RKO (cell line): Measurements from ENCODE around the gene ARFGEF2.
"Not testable (repeated sequence)": the region's sequence is repeated elsewhere in the genome, so short reads cannot be mapped to it uniquely, and the experiment has no call there.

Experiments used
- DNase-seq: peaks from one replicate; pipeline ENCODE4 v3.0.0-alpha.2; 2016; ENCODE audit warnings: low spot score

Gene ARFGEF2

DNA sequence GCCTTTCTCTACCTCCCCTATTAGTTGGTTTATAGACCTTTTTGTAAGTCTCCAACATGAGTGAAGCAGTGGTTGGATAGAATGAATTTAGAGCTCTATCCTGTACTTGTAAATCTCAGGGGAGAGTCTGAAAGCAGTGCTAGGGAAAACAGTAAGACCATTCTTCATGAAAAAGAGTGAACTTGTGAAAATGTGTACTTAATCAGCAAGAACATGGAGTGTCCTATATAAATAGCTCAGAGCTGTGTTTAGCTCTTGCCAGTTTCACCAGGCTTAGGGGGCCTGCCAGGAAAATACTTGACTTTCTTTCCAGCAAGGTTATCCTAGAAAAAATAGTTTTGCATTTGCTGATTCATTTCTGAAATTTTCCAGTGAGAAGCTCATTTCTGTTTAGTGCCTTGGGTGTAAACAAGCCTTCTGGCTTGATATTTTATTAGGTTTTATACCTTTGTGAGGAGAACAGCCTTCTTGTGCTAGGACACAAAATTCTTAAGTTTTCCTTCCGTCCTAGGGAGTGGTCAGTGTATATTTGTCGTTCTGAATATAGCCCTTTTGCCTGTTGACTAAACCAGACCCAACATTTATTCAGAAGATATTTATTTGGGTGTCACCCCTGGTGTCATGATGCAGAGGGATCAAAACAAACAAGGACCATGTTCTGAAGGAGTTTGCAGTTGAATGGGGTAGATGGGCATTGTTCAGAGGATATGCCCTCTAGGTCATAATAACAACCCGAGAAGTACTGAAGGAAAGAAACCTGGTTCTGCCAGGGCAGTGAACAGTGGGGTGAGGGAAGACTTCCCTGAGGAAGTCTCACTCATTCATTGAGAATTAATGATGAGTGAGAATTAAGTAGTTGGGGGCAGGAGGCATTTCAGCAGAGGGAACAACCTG is 7.6 kb downstream of the ARFGEF2 start:
- no peak for DNase-seq

DNA sequence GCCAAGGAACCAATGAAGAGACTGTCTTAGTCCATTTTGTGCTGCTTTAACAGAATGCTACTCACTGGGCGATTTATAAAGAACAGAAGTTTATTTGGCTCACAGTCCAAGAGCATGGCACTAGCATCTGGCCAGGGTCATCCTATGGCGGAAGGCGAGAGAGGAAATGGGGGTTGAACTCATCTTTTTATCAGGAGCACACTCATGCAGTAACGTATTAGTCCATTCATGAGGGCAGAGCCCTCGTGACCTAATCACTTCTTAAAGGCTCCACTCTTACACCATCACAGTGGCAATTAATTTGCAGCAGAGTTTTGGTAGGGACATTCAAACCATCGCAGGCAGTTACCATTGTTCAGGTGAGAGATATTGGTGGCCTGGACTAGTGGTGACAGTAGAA is 8.5 kb downstream of the ARFGEF2 start:
- DNase-seq: no peak

DNA sequence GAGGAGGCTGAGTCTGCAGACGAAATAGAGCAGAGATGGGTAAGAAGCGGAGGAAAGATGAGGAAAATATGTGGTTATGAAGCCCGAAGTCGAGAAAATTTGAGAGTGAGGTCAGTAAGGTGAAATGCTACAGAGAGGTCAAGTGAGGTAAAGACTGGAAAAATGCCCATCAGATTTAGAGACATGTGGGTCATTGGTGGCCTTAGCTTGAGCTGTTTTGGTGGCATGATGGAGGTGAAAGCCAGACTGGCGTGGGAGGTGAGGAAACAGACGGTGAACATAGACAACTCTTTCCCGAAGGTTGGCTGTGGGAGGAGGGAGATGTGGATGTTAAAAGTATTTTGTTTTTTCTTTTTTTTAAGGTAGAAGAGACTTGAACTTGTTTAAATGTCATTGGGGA is 9.4 kb downstream of the ARFGEF2 start:
- no peak for DNase-seq

DNA sequence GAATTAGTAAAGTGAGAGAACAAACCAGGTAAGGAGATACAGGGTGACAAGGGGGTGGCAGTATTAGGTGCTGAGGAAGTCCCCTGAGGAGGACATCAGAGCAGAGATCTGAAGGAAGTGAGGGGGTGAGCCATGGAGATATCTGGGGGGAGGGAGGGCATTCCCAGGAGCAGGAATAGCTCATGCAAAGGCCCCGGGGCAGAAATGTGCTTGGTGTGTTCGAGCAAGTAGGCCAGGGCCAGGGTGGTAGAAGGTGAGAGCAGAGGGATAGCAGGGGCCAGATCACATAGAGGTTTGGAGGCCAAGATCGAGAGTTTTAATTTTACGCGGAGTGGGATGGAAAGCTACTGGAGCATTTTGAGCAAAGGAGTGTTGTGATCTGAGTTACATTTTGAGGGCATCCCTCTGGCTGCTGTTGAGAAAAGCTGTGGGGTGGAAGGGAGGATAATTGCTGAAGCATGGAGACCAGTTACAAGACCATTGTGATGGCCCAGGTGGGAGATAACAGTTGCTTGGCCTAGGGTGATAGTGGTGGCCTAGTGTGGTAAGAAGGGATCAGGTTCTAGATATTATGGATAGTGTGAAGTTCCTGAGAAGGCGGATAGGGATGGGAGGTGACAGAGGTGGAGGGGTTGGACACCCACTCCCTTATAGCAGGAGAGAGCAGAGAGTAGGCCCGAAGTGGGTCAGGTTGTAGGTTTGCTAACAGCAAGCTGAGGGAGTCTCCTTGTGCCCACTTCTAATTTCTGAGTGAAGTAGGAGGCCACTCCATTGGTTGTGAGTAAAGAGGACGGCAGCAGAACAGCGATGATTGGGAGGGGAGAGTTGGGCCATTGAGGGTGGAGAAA is 10.2 kb downstream of the ARFGEF2 start:
- DNase-seq: no peak

DNA sequence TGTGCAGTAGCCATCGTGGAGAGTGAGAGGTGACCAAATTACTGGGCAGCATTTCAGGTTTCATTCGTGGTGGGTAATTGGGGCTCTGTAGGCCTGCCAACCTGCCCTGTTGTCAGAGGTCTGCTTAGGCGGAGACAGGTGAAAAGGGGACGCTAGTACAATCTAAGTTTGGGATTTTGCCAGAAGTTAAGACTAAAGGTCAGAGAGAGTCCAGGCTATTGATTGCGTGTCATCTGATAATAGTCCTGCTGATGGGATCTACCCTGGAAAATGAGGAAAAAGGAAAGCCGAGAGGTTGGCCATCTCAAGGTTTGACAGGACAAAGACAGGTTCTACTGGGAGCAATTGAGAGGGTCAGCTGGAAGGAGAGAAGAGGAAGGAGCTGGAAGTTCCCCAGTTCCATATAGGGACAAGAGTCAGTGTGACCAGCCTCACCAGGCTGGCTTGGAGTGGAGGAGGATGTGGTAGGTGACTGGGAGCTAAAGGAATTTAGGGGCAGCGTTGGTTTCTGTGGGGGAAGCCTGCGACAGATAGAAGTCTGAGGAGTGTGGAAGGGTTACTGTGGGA is 10.9 kb downstream of the ARFGEF2 start:
- DNase-seq: no peak

DNA sequence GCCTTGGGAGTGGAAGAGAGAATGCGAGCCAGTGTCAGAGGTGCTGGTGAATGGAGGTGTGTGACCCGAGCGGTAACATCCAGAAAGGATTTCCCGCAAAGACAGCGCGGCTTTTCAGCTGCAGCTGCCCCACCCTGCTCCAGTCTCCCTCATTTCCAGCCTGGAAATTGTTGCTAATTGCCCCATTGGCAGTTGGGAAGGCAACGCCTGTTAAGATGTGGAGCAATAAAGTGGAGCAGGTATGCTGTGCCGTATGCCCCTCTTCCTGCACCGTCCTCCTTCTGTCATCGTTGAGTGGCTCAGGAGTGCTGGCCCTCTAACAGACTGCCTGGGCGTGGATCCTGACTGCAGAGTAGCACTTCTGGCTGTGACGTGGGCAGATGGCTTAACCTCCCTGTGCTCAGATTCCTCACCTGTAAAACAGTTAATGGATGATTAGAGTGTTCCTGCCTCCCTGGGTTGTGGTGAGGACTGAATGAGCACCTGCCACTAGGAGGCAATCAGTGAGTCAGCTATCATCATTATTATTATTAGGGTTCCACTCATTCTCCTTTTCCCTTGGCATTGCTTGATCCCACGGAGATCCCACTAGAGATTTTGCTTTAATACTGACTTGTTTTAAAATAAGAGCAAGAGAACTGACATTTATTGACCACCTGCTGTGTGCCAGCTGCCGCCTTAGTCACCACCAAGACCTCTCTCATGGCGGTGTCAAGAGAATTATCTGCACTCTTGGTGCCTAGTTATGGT is 11.7 kb downstream of the ARFGEF2 start:
- no peak for DNase-seq

DNA sequence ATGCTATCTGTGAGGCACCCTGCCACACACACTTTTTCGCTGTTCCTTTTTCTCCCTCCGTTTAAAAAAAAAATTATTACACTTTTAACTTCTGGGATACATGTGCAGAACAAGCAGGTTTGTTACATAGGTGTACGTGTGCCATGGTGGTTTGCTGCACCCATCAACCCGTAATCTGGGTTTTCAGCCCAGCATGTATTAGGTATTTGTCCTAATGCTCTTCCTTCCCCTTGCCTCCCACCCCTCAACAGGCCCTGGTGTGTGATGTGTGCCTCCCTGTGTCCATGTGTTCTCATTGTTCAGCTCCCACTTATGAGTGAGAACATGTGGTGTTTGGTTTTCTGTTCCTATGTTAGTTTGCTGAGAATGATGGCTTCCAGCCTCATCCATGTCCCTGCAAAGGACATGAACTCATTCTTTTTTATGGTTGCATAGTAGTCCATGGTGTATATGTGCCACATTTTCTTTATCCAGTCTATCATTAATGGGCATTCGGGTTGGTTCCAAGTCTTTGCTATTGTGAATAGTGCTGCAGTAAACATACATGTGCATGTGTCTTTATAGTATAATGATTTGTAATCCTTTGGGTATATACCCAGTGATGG is 12.9 kb downstream of the ARFGEF2 start:
- DNase-seq: not testable (repeated sequence)

DNA sequence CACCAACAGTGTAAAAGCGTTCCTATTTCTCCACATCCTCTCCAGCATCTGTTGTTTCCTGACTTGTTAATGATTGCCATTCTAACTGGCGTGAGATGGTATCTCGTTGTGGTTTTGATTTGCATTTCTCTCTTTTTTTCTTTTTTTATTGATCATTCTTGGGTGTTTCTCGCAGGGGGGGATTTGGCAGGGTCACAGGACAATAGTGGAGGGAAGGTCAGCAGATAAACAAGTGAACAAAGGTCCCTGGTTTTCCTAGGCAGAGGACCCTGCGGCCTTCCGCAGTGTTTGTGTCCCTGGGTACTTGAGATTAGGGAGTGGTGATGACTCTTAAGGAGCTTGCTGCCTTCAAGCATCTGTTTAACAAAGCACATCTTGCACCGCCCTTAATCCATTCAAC is 13.5 kb downstream of the ARFGEF2 start:
- not testable (repeated sequence) for DNase-seq

DNA sequence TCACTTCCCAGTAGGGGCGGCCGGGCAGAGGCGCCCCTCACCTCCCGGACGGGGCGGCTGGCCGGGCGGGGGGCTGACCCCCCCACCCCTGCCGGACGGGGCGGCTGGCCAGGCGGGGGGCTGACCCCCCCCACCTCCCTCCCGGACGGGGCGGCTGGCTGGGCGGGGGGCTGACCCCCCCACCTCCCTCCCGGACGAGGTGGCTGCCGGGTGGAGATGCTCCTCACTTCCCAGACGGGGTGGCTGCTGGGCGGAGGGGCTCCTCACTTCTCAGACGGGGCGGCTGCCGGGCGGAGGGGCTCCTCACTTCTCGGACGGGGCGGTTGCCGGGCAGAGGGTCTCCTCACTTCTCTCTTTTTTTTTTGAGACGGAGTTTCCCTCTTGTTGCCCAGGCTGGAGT is 14.7 kb downstream of the ARFGEF2 start:
- not testable (repeated sequence) for DNase-seq

DNA sequence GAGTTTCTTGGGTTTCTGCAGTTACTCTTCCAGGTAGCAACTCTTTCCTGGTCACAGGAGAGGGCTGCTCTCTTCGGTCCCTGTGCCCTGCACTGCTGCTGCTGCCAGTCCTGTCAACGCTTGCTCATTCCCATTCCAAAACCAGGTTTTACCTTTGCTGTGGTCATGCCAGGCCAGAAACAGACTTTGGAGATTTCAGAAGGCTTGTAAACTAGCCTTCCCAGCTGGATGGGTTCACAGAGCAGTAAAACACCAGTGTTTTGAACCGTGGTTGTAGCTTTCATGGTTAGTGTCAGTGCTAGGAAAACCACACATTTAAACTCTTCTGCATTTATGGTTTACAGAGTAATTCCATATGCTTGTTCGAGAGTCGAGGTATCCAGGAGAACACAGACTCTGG is 16.2 kb downstream of the ARFGEF2 start:
- no peak for DNase-seq

DNA sequence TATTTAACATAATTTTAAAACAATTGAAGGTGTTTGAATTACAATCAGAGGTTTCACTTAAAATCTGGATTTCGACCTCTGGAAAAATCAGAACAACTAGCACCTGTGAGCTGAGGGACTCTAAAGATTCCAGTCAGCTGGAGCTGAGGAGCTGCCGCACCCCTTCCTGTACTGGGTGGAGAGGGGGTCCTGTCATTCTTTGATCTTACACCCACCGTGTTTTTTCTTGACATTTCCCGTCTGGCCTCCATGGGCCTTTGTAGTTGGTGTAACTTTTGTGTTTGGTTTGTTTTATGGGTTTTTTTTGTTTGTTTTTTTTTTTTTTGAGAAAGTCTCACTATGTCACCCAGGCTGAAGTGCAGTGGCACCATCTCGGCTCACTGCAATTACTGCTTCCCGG is 17.2 kb downstream of the ARFGEF2 start:
- DNase-seq: no peak

DNA sequence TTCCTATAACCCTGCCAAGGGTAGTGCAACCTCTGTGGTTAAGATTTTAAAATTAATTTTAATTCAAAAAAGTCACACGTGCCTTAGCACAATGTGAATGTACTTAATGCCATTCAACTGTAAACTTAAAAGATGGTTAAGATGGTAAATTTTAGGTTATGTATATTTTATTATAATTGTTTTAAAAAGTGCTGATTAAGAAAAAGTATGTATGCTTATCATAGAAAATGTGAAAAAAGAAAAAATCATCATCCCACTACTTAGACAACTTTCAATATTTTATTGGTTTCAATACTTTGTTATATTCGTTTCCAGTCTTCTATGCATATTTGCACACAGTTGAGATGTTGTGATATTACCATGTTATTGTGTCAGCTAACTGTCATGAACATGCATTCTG is 18.7 kb downstream of the ARFGEF2 start:
- DNase-seq: no peak

DNA sequence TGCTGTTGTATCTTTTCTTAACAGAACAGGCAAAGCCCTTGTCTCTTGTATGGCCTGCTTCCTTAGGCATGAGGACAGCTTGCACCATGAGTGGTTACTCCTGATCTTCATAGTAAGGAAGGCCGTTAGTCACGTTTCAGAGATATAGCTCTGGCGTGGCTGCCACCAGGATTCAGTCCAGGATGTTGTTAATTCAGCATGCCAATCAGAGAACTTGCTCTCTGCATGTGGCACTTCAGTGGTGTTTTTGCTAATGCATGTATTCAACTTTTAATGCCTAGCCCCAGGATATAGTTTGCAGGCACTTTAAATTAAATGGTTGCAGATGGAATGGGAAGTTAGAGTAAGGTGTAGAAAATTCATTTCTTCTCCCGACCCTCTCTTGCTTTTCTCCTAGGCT is 20.0 kb downstream of the ARFGEF2 start:
- no peak for DNase-seq

DNA sequence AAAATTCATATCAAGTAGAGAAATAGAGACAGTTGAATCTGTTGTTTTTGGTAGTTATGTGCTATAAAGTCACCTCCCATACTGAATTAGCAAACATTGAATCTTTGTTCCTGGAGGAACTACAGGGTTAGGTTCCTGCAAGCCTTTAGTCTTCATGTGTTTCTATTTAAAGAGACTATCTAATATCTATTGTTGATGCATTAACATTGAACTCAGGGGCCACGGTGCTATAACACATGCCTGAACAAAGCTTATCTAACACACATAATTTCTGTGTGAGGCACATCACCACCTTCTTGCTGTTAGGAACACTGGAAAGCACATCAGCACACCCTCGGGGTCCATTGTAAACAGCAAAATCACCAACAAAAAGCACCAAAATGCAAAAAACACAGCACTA is 21.2 kb downstream of the ARFGEF2 start:
- DNase-seq: no peak

DNA sequence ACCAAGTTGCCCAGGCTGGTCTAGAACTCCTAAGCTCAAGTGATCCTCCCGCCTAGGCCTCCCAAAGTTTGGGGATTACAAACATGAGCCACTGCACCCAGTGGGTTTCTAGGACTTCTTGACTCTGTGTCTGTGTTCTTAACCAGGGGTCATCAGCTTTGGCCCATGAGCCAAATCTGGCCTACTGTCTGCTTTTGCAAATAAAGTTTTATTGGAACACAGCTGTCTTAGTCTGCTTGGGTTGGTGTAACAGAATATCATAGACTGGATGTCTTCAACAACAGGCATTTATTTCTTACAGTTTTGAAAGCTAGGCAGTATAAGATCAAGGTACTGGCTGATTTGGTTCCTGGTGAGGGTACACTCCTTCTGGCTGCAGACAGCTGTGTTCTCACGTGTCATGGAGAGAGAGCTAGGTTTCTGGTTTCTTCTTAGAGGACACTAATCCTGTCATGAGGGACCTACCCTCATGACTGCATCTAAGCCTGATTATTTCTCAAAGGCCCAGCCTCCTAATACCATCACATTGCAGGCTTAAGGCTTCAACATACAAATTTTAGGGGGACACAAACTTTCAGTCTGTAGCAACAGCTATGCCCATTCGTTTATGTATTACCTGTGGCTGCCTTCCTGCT is 23.3 kb downstream of the ARFGEF2 start:
- no peak for DNase-seq

DNA sequence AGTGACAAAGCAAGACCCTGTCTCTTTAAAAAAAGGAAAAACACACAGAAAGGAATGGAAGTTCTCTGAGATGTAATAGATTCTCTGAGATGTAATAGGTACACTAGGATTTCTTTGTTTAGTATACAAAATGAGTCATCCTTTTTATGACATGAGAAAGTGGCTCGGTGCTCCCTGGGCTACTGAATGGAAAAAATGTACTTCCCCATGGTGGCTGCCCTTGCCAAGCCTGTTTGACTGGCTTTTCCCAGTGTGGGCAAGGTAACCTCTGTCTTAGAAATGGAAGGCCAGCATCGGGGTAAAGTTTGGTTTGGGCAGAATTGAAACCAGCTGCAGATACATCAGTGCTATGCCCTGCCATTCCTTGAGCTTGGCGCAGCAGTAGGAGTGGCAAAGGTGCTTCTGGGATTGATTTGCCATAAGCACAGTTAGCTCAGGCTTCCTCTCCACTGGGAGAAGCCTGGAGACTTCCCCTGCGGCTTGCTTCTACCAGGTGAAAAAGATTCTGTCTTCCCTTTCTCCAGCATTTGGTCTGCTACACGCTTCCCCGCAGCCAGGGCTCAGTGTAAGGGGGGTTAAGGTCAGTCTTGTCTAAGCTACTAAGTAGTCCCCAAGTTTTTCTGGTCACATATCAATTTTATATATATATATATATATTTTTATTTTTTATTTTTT is 24.5 kb downstream of the ARFGEF2 start:
- DNase-seq: peak; percentile 47

DNA sequence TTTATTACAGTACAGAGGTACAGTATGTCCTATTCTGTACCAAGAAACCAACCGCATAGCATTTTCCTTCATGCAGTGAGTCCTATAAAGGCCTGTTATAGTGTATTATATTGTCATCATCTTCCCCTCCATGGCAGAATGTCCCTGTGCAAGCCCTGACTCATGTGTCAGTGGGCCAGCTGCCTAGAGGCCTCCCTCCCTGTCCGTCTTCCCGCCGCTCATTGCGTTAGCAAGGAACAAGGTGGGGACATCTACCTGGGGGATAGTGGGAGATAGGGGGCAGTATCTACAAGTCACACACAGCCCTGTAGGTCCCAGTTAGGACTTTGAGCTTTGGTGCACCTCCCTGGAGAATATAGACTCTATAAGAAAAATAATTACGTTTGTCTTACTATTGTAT is 27.1 kb downstream of the ARFGEF2 start:
- no peak for DNase-seq

DNA sequence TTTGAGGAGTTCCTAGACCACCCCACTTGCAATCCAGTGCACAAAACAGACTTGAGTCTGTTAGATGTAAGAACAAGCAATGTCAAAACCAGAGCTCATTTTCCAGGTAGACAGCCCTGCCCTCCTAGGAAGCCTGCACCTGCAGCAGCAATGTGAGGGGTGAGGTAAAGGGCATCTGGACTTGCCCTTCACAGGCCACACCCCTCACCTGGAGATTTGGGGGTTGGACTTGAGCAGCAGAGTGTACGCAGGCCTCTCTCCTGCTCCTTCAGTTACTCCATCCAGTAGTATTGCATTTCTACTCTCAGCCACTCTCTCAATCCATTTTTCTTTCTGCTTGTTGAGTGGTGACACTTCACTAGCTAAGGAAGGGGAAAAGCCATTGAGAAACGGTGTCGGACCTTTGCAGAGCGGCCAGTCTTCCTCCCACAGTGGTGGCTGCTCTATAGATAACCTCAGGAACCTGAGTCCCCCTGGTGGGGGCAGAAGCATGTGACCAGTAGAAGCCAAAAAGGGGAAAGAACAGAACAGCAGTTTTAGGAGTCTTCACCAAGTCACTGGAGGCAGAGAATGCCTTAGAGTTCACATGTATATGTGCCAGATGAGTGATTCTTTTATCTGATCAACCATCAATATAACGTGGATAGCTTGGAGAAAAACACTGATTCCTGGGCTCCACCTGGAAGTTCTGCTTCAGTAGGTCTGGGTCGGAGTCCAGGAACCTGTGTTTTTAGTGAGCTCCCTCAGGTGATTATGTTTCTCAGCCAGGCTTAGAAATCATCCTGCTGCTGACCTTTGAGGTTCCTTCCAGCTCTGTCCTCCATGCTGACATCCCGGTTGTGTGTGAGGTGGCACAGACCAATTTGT is 28.0 kb downstream of the ARFGEF2 start:
- no peak for DNase-seq

DNA sequence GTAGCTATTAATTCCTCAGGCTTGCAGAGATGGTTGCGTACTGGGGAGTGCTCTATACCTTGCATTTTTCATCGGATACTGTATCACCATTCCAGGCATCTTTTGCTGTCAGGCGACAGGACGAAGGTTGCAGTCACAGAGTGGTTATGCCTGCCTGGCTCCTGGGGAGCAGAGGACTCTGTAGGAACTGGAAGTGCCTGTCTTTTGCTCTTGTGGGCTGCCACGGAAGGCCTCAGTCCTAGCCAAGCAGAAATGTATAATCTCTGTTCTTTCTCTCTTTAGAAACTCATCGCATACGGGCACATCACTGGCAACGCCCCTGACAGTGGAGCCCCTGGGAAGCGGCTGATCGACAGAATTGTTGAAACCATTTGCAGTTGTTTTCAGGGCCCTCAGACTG is 29.5 kb downstream of the ARFGEF2 start:
- DNase-seq: no peak

DNA sequence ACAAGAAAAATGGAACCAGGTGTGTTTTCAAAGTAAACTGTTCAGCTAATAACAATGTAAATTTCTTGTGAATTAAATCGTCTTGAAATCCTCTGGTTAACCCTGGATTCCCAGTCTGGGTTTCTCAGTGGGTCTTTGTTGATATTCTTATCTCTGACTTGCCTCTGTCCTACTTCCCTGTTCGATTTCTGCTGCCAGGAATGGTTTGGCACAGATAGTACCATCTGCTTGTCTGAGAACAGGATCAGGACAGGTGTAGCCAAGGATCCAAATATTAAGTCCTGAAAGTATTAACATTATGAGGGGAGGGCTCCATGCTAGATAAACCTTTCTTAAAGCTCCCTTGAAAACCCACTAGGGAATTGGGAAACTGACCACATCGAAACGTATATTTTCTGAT is 30.1 kb downstream of the ARFGEF2 start:
- DNase-seq: no peak
